Globus pallidus (tissue), 1 donor: ENCODE measurements around the gene ASB16.

ENCODE experiments used
- DNase-seq: peaks from one replicate; pipeline ENCODE4 v3.0.0-alpha.2; 2015; ENCODE audit warnings: low spot score

Gene ASB16

DNA sequence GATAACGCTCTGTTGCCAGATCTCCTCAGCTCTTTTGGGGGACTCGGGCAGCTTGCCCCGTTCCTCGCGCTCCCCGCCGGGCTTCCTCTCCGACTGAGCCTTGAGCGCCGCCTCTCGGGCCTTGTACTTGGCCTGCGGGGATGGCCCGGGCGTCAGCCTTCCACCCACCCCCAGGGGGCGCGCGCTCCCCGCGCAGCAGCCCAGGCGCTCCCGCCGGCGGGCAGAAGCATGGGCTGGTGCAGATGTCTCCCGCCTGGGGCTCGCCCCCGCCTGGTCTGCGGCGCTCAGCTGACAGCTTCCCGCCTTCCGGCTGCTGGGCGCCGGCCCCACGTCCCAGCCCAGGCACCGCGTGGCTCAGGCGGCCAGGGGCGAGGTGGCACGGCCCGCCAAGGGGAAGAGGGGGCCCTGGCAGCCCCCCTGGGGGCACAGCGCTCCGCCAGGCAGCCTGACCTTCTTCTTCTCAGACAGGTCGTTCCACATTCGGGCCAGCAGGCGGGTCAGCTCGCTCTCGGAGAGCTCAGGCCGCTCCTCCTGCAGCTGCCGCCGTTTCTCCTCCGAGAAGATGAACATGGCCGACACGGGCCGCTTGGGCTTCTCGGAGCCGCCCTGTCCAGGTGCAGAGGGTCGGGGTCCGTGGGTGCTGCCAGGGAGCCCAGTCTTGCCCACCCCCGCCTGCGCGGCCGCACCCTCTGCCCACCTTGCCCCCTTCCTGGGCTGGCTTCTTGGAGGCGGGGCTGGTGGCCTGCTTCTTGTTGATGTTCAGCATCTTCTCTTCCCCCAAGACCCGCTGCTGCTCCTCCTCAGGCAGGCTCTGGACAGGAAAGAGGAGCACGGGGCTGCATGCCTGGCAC is 40.1 kb downstream of the ASB16 start:
- peak; percentile 90 for DNase-seq

DNA sequence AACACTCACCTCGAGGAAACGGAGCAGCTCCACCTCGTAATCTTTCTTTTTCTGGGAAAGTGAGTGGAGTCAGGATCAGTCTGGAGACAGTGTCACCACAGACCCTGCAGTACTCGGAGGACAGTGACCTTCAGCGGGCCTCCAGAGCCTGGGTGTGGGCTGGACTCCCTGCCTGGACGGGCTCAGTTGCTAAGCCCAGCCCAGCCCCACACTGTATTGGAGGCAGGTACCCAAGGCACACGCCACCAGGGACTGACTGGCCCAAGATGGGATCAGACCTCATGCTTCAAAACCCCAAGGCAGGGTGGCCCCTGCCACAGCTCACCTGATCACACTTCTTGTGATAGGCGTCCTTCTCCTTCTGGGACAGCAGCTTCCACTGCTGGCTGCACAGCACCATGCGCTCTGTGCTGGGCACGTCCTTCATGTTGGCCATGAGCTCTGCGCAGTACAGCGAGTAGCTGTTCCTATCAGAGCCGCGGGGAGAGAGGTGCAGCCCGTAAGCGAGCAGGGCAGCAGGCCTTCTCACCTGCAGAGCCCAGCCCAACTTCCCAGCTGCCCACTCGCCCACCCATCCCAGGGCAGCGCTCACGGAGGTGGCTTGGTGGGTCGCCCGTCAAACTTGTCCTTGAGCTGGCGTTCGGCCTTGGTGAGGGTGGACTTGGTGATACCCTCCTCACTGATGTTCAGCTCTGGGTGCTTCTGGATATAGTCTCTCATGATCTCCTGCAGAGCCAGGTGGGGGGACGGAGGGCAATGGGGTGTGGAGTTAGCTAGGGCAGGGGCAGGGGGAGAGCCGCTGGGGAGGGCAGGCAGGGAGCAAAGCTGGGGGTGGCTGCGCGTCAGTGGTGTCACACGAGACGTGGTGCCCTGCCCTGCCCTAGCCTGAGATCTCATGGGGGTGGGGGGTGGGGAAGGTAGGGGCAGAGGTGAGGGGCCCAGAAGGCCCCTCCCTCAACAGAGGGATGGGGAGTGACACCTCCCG is 41.1 kb downstream of the ASB16 start:
- no peak for DNase-seq

DNA sequence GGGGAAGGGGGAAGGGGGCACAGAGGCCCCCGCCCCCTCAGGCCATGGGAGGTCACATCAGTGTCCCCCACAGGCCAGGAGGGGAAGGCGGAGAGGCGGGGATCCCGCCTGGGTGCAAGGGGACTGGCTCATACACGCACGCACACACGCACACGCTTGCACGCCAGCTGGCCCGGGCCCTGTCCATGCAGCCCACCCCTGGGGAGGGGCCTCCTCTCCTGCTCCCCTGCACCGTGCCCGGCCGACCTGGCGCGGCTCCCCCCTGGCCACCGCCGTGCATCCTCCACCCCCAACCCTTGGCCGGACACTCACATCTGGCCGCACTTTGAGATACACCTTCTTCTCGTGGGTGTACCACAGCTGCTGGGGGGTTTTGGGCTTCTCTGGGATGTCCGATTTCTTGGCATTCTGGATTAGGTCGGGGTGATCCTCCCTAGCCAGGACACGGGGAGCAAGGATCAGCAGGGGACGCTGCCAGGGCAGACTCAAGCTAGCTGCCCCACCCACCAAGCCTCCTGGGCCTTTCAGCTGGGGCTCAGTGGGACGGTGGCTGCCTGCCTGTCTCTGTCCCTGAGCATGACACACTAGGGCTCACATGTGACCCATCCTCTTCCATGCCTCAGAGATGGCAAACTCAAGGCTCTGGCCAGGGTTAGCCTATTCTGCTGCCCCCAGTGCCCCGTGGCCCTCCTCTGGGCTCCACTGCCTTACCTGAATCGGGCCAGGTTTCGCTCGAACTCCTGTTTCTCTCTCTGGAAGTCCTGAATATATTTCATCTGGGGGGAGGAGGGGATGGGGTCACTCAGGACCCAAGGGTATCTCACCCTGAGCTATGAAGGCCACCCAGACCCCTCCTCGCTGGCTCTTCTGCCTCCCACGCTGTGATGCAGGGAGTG is 42.3 kb downstream of the ASB16 start:
- no peak for DNase-seq

DNA sequence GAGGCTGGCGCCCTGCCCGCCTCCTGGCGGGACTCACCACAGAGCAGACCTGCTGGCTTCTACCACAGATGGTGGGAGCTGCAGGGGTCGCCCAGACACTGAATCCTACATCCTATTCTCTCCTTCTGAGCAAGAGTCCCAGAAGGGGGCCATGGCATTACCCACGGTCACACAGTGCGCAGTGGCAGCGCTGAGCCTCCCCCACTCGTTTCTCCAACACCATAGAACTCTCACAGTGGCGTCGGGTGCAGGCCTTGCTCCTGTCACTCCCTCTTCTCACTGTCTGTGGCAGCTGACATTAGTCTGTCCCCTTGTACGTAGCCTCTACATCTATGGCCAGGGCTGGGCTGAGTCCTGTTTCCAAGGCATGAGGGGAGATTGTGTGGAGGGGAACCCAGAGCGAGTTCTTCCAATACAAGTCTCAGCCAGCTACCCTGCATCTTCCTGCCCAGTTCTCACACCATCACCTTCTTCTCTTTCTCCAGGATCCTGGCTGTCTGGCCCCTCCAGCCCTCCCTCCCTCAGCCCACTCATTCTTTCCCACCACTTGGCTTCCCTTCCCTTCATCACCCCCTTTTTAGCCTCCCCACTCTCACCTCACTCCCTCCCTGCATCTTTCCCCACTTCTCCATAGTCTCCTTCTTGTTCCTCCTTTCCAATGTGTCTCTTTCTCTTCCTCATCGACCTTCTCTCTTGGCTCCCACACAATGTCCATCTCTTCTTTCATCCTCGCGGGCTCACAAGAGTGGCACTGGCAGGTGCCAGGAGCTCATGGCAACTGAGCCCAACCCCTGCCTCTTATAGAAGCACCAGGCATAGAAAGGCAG is 43.1 kb downstream of the ASB16 start:
- no peak for DNase-seq

DNA sequence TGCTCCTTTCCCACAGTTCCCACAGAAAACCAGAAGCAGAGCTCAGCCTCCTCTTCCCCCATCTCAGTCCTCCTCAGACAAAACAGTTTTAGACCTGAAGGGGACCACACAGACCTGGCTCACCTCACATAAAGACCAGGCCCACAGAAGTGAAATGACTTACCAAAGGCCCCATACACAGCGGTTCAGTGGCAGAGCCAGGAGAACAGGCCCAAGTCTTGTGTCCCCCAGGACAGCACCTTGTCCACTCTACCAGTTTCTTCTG is 43.7 kb downstream of the ASB16 start:
- DNase-seq: no peak

DNA sequence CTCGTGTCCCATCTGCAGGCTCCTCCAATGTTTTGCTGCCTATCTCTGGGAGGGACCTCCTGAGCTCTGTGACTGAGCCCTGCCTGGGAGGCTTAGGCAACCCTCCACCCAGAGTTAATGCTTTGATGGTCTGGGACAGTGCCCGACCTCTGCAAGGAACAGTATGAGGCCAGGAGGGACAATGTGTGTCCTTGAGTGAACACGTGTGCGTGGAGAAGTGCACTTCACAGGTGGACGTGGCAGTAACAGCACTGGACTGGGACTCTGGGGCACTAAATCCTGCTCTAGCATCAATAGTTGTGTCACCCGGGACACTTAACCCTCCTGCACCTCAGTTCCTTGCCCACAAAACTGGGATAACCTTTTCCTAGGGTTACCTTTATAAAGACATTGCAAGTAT is 44.4 kb downstream of the ASB16 start:
- DNase-seq: no peak

DNA sequence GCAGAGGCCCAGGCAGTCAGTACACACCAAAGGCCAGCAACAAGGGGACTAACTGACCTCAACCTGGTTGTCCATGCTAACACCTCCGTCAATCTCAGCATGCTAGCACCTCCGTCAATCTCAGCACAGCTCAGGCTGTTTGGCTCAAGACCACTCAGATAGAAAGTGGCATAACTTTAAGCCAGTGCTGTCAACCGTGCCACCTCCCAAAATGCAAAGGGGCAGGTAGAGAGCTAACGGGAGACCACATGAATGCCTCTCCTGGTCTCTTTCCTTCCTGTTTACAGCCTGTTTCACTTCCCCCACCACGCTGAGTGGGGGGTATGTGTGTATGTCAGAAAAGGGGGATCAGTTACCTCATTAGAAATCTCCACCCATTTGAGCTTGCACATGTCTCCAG is 45.7 kb downstream of the ASB16 start:
- DNase-seq: no peak

DNA sequence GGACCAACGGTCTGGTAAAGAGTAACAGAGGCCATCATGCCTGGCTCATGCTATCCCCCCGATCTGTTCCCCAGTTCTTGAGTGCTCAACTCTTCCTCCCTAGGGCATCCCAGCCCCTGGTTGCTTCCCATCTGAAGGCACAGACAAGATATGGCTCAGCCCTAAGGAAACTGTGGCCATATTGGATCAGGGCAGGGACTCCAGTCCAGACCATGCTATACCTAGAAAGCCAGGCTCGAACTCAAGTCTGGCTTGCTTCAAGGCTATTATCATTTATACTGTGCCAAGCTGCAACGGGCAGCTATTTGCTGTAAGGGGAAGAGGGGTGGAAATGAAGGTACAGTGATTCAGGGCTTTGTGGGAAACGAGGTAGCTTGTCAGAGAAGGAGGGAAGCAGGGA is 46.2 kb downstream of the ASB16 start:
- no peak for DNase-seq

DNA sequence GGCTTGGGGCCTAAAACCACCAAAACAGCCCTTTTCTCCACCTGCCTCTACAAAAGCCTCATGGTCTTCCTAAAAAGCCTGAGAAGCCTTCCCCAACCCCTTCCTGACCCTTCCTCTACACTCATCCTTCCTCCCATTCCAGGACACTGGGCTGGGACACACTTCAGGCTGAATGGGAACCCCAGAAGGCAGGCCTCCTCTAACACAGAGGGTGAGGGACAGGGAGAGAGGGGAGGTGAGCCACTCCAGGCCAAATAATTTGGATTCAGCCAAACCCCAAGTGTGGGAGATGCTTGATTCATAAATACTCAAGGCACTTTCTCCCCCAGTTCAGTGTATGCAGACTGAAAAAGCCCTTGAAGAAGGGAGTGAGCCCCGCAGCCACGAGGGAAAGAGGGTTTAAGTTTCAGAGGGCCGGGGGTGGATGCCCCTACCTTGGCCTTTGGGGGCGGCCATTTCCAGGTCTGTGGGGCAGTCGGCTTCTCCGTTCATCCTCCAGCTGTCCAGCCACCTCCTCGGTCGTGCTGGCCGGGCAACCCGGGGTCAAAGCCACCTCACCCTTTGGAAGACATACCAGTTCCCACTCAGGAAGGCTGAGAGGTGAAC is 47.3 kb downstream of the ASB16 start:
- no peak for DNase-seq

DNA sequence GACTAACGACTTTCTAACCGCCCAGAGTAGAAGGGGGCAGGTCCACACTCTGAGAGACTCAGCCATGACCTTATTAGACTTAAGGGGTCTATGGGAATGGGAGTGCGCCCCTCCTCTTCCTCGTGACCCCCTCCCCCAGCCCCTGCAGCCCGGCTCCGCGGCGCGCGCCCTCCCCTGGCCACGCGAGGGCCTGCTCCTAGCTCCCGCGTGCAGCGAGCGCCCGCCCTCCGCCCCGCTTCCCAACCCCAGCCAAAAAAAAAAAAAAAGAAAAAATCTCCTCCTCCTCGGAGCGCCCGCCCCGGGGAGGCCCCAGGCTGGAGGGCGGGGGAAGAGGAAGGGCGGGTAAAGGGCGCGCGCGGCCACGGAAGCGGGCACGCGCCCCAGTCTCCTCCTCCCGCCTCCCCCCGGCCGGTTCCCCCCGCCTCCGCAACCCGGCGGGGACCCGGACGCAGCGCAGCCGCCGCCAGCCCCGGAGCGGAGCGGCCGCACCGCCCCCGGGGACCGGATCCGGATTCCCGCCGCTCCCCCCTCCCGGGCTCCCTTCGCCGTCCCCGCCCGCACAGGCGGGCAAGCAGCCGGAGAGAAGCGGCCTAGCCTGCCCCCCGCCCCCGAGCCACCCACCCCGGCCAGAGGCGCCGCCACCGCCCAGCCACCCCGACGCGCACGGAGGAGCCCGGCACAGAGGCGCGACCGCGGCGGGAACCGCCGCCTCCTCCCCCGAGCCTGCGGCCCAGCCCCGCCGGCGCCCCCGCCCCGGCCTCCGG is 48.0 kb downstream of the ASB16 start:
- peak; percentile 95 for DNase-seq

DNA sequence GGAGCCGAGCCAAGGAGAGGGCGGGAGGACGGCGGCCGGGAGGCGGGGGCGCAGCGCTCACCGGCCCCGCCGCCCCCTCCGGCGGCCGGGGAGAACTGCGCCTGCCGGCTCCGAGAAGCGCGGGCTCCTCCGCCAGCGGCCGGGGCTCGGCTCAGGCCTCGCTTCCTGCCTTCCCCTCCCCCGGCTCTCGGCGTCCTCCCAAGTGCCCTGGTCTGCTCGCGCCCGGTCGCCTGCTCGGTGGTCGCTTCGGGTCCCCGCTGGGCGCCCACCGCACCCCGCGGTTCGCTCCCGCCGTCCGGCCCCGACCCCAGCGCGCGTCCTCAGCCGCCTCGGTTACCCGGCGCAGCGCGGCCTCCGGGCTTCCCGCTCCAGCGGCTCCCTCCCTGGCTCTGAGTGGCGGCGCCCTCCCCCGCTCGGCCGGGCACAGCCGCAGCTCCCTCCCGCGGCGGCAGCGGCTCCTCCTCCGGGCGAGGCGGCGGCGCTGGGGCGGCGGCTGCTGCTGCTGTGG is 48.7 kb downstream of the ASB16 start:
- peak; percentile 59 for DNase-seq

DNA sequence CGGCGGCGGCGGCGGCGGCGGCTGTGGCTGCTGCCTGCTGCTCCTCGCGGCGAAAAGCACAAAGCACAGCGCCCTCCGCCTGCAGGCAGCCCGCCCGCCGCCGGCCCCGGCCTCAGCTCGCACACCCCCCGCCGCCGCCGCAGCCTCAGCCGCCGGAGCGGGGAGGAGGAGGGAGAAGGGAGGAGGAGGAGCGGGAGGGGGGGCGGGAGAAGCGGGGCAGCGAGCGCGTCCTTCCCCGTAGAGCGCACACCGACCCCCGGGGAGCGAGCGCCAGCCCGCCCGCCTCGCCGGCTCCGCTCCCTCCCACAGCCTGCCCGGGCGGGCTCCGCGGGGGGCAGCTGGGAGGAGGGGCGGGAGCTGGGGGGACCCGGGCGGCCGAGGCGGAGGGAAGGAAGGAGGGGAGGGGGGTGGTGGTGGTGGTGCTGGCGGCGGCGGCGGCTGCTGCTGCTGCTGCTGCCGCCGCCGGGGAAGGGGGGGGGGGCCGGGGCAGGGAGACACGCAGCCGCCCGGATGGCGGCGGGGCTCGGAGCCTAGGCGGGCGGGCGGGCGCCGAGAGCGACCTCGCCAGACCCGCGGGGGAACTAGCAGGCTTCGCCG is 49.2 kb downstream of the ASB16 start, which contains the start of gene UBTF:
UBTF (minus strand) TSS at position 60 of the 597 bp plus-strand sequence. CDS start 1,446 bp downstream, outside the sequence.
- peak; percentile 81 for DNase-seq

DNA sequence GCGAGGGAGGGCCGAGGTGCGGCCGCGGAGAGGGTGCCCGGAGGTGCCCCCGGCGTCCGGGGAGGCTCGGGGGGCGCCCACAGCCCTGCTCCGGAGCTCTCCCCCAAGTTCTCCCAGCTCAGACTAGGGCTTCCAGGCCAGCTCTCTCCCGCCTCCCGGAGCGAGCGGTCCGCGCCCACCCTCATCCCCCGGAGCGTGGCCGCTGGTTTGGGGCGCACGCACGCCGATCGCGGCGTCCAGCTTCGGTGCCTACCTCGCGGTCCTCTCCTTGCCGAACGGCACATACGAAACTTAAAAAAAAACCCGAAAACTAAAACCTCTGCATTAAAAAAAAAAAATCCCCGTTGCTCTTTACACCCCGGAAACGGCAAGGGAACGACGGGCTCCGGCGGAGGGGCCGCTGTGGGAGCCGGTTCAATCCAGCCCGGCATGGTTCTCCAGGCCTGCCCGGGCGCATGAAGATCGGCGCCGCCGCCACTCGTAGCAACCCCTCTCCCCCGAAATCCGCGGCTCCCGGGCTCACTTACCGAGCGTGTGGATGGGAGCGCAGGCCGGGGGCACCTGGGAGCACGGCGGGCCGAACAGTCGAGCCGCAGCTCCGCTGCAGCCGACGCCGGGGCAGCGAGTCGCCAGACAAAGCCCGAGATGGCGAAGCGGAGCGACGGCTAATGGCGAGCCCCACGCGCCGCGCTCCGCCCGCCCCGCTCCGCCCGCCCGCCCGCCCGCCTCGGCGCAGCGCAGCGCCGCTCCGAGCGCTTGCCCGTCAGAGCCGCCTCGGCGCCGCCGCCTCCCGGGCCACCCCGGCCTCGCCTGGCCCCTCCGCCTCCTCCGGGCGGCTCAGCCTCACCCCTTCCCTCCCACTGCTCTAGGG is 49.9 kb downstream of the ASB16 start:
- peak; percentile 57 for DNase-seq

DNA sequence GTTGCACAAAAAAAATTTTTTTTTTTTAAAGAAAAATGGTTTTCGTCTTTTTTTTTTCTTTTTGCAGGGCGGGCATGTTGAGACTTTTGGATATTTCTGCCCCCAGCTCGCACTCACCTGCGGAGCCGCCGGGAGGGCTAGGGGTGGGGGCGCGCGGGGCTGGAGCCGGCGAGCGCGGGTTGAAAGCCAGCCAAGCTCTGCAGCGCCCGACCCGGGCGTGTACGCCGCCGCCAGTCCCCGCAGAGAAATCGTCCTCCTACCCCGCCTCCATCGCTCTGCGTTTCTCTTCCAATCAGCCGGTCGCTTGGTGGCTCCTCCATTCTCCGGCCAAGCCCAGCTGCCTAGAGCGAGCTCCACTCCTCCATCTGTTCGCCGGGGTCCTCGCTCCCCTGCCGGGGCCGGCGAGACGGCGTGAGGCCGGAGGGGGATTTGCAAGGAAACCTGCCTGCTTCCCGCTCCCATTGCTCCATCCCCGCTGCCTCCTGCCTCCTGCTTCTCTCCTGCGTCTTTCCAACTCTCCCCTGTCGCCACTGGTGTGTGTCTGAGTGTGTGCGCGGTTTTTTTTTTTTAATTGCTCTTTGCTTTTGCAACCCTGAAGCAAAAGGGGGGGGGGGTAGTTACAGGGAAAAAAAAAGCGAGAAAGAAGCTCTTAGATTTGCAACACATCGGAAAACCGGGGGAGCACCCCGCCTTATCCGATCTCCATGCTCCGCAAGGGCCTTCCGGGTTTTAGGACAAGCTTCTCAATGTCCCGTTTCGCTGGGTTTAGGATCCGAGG is 50.8 kb downstream of the ASB16 start:
- peak; percentile 82 for DNase-seq

DNA sequence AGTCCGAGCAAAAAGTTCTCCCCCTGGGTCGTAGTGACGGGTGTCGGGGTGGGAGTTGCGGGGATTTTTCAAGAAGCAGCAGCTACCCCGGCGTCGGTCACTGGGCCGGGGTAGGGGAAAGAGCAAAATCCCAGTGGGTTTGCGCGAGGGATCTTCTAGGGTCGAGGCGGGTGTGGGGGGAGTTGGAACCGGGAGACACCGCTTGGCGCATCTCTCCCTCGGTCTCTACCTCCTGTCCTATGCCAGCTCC is 51.3 kb downstream of the ASB16 start:
- DNase-seq: no peak

DNA sequence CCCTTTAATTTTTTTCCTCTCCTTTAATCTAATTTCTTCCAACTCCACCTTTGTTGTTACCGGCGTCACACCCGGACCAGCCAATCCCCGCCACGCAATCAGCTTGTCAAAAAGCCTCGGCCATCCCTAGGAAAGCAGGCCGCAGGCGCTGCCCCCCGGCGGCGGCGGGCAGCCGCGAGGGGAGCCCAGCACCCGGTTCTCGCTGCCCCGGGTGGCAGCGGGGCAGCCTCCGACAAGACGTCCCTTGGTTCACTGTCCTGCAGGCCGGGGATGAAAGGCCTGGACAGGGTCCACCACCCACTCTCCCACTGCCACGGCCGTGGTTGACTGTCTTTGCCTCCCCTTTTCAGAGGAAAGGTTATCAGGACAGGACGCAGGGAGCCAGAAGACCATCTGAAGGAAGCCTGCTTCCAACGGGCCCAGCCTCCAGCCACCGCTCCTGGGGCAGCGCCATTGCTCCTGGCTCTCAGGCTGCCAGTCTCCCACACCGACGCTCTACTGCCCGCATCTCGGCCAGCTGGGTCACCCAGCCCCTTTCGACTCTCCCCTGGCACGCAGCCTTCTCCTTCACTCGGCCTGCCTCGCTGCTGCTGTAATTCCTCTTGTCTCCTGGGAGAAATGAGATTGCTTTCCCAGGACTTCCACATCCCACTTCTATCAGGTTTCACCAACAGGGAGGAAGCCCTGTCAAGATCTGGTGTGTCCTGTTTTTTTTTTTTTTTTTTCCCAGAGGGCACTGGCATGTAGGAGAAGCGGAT is 51.8 kb downstream of the ASB16 start:
- DNase-seq: peak; percentile 85

DNA sequence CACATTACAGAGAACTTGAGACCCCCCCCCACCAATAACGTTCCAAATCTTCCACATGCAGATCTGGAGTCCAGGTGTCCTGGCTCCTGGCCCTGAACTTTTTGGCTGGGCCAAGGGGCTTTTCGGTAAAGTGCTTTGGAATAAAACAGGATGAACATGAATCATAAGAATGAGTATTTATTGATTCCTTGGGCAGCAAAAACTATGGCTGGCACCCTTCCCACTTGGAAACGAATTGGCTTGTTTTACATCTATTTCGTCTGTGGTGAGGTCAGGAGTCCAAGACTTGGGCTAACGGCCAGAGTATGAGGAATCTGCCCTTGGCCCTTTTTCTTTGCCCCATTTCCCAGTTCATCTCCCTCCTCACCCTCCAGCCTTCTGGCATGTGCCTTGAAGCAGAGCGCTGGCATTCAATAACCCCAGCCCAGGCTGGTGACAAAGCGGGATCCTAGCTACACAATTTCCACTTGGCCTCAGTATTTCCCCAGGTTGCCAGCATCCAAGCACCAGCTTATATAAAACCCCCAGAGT is 53.1 kb downstream of the ASB16 start:
- DNase-seq: no peak
